Measurements from ENCODE around the gene GRM4.
A peak's percentile ranks its signal among the peaks of the same experiment; 100 is the strongest.

The GRM4 gene

DNA sequence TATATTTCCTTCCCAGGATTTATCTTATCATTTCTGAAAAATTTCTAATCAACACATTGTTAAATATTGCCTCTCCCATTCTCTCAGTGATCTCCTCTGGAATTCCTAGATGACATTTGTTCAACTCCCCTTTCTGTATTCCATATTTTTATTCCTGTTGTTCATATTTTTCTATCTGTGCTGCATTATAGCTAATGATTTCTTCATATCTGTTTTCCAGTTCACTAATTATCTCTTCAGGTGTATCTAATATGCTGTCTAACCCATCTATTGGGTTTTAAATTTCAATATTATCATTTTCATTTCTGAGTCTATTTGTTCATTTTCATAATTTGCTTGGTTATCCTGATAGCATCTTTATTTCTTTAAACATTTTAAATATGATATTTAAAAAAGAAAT lies 141.9 kb downstream of the GRM4 start:
- peaks cover 5% of the 10 kb centered on the region for H3K36me3 Mint-ChIP-seq (ENCODE audit: low read depth)
- DNase-seq: no peak
- peaks cover 26% of the 10 kb centered on the region for H3K4me1 Mint-ChIP-seq
- TF ChIP-seq, protein P1, sequence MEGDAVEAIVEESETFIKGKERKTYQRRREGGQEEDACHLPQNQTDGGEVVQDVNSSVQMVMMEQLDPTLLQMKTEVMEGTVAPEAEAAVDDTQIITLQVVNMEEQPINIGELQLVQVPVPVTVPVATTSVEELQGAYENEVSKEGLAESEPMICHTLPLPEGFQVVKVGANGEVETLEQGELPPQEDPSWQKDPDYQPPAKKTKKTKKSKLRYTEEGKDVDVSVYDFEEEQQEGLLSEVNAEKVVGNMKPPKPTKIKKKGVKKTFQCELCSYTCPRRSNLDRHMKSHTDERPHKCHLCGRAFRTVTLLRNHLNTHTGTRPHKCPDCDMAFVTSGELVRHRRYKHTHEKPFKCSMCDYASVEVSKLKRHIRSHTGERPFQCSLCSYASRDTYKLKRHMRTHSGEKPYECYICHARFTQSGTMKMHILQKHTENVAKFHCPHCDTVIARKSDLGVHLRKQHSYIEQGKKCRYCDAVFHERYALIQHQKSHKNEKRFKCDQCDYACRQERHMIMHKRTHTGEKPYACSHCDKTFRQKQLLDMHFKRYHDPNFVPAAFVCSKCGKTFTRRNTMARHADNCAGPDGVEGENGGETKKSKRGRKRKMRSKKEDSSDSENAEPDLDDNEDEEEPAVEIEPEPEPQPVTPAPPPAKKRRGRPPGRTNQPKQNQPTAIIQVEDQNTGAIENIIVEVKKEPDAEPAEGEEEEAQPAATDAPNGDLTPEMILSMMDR (IDR thresholded peaks at IDR 0.05): no peak
- H3K27me3 Mint-ChIP-seq (ENCODE audit: low read depth, poor library complexity): peaks cover 21% of the 10 kb centered on the region
- H3K9me3 Mint-ChIP-seq: peaks cover 15% of the 10 kb centered on the region
- no peak overlapping the region for H3K27ac Mint-ChIP-seq
- no peak overlapping the region for H3K4me3 Mint-ChIP-seq

DNA sequence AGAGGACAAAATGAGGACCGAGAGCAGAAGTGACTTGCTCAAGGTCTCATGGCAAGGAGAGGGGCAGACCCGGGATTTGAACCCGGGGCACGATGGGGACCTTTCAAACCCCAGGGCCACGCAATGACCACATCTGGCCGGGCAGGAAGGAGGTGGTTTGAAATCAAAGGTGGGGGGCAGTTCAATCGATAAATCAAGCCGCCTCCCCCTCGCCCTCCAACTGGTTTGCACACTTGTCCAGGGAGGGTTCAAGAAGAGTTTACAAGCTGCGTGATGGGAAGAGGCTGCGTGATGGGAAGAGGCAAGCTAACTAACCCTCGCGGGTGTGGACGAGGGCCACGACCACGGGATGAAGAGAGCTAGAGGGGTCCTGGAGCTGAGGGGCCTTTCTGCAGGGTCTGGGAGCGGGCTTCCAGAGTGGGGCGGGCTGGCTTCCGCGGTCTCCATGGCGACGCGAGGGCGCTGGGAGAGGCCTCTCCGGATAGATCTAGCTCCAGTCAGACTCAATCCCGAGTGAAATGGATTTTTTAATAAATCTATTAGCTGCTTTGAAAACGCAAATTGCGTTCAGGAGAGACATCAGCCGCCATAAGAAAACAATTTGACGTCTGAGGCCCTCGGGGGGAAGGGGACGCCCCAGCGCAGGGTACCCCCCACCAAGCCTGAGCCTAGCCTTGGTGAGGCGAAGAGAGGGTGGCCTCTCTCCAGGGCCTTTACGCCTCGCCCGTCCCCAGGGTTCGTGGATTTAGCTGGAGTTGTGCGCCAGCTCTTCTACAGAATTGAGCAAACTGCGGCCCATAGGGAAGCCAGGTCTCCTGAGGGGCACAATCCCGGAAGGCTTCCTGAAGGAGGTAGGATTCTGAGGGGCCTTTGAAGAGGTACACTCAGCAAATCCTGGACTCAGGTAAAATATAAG lies 143.9 kb downstream of the GRM4 start:
- H3K27ac Mint-ChIP-seq: no peak overlapping the region
- H3K4me3 Mint-ChIP-seq: no peak overlapping the region
- DNase-seq: no peak
- TF ChIP-seq, protein P1 (IDR thresholded peaks at IDR 0.05): no peak
- H3K36me3 Mint-ChIP-seq (ENCODE audit: low read depth): no peaks in the 10 kb centered on the region
- peaks cover 16% of the 10 kb centered on the region for H3K9me3 Mint-ChIP-seq
- H3K4me1 Mint-ChIP-seq: peaks cover 19% of the 10 kb centered on the region
- peaks cover 13% of the 10 kb centered on the region for H3K27me3 Mint-ChIP-seq (ENCODE audit: low read depth, poor library complexity)

DNA sequence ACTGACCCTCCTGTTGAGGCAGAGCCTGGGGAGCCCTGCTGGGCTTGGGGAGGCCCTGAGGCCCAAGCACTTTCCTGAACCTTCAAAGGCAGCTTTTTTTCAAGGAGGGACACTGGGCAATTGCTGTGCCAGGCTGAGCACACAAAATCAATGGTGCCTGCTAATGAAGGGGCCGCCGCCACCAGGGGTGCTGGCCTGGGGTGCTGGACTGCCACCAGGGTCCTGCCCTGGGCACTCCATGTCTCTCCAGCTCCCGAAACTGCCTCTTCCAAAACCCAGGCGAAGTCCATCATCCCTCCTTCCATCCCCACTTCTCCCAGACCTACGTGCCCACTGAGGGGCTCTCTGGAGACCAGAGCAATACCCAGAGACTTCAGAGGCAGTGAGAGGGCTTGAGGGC lies 145.6 kb downstream of the GRM4 start:
- TF ChIP-seq, protein P1 (IDR thresholded peaks at IDR 0.05): no peak

DNA sequence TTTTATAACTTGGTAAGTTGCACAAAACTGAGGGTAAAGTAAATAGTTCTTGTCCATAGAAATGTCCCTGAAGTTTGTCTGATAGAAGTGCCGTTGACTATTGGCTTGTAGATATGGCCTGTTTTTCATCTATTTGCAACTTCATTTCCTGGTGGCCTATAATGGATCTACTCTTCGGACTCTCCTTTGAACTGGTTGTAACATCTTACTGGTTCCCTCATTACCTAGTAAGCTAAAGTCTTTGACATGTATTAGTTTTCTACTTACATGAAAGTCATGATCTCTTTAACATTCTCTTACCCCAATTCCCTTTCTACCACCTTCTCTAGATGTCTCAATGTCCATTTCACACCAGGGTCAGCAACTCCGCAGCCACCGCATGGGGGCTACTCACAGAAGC lies 146.3 kb downstream of the GRM4 start:
- Mint-ChIP-seq H3K4me3 (no peak overlapping the region), H3K36me3 (ENCODE audit: low read depth) (no peaks in the 10 kb centered on the region), H3K4me1 (peaks cover 23% of the 10 kb centered on the region), H3K9me3 (peaks cover 23% of the 10 kb centered on the region), H3K27me3 (ENCODE audit: low read depth, poor library complexity) (peaks cover 15% of the 10 kb centered on the region), H3K27ac (no peak overlapping the region)
- TF ChIP-seq, protein P1 (IDR thresholded peaks at IDR 0.05): no peak
- DNase-seq: no peak

More for the DNA sequence above, 145.6 kb downstream of the GRM4 start:
- Mint-ChIP-seq H3K27me3 (ENCODE audit: low read depth, poor library complexity) (peaks cover 14% of the 10 kb centered on the region), H3K4me1 (peaks cover 18% of the 10 kb centered on the region), H3K27ac (peak overlapping the region; percentile 5), H3K36me3 (ENCODE audit: low read depth) (no peaks in the 10 kb centered on the region), H3K9me3 (peaks cover 23% of the 10 kb centered on the region), H3K4me3 (no peak overlapping the region)
- no peak for DNase-seq

DNA sequence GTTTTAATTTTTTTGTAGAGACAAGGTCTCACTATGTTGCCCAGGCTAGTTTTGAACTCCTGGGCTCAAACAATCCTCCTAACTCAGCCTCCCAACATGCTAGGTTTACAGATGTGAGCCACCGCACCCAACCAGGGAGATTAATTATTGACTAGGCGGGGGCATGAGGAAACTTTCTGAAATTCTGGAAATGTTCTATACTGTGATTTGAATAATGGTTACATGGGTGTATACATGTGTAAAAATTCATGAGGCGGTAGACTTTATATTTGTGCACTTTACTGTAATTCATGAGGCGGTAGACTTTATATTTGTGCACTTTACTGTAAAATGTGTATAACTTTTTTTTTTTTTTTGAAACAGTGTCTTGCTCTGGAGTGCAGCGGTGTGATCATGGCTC lies 147.2 kb downstream of the GRM4 start:
- no peaks in the 10 kb centered on the region for H3K36me3 Mint-ChIP-seq (ENCODE audit: low read depth)
- H3K9me3 Mint-ChIP-seq: peaks cover 18% of the 10 kb centered on the region
- no peak overlapping the region for H3K4me3 Mint-ChIP-seq
- H3K27ac Mint-ChIP-seq: no peak overlapping the region
- no peak for DNase-seq
- H3K27me3 Mint-ChIP-seq (ENCODE audit: low read depth, poor library complexity): peaks cover 20% of the 10 kb centered on the region
- peaks cover 32% of the 10 kb centered on the region for H3K4me1 Mint-ChIP-seq
- TF ChIP-seq, protein P1 (IDR thresholded peaks at IDR 0.05): no peak

DNA sequence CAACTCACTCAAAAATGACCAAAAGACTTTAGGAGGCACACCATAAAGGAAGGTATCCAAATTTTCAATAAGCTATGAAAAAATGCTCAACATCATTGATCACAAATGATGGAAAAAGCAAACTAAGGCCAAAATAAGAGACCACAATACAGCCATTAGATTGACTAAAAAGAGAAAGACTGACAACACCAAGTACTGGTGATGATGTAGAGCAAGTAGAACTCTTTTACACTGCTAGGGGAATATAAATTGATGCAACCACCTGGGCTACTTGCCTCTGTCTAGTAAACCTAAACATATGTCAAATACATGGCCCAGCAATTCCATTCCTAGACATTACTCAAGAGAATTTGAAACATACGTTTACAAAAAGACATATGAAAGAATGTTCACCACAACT lies 148.6 kb downstream of the GRM4 start:
- TF ChIP-seq, protein P1 (IDR thresholded peaks at IDR 0.05): no peak
- Mint-ChIP-seq H3K36me3 (ENCODE audit: low read depth) (no peaks in the 10 kb centered on the region), H3K4me1 (peaks cover 40% of the 10 kb centered on the region), H3K9me3 (peaks cover 18% of the 10 kb centered on the region), H3K27ac (no peak overlapping the region), H3K27me3 (ENCODE audit: low read depth, poor library complexity) (peaks cover 29% of the 10 kb centered on the region), H3K4me3 (no peak overlapping the region)
- DNase-seq: no peak

Measured in nephron progenitor cell (in vitro differentiated cells).